A673 (cell line): ENCODE data around the gene ADAMTS7. TPM values are rescaled to one million over a fixed set of nuclear protein-coding genes. Genes with fewer than 3 reads are reported as not detected.

Experiments
- BruUV-seq: library from RNA; stranded (reverse); fragments of 400-500 nt; replicated peaks from 2 replicates; lab custom pipeline; 2021; lab: Mats Ljungman, UMichigan
- CTCF ChIA-PET: fragments of 300-600 bp; sonication (Branson Sonifier 250); formaldehyde crosslinking; loops from one replicate; lab custom pipeline; 2022; ENCODE audit warnings: antibody characterized with exemption; lab: Charles Lee
- POLR2A ChIA-PET: fragments of 300-600 bp; sonication (Branson Sonifier 250); formaldehyde crosslinking; loops from one replicate; lab custom pipeline; 2022; ENCODE audit warnings: antibody characterized with exemption; ENCODE audit not compliant: low non-redundant PET; lab: Charles Lee
- DNase-seq: peaks from one replicate; pipeline ENCODE4 v3.0.0-alpha.2; 2015; ENCODE audit warnings: low spot score
- H3K27ac ChIP-seq: fragments of 200-600 bp; sonication (generic); 2 replicates; pipeline ENCODE4 v1.5.1; 2016; ENCODE audit warnings: mixed run types, low read depth, mild to moderate bottlenecking, mixed read lengths, antibody characterized with exemption, low read length; ENCODE audit not compliant: poor library complexity, severe bottlenecking
- H3K27me3 ChIP-seq: fragments of 200-600 bp; sonication (generic); replicated peaks from 2 replicates; pipeline ENCODE4 v1.6.1; 2017; ENCODE audit warnings: mixed run types, low read depth, mild to moderate bottlenecking, mixed read lengths, antibody characterized with exemption, low read length; ENCODE audit not compliant: insufficient read depth, poor library complexity
- H3K36me3 ChIP-seq: fragments of 200-600 bp; sonication (generic); 2 replicates; pipeline ENCODE4 v1.6.1; 2016; ENCODE audit warnings: mixed run types, mild to moderate bottlenecking, mixed read lengths, antibody characterized with exemption, low read length; ENCODE audit not compliant: insufficient read depth, poor library complexity, severe bottlenecking
- H3K4me1 ChIP-seq: fragments of 200-600 bp; sonication (generic); 2 replicates; pipeline ENCODE4 v1.6.1; 2017; ENCODE audit warnings: mixed run types, mild to moderate bottlenecking, mixed read lengths, antibody characterized with exemption, low read length; ENCODE audit not compliant: insufficient read depth, poor library complexity, severe bottlenecking
- H3K4me3 ChIP-seq: fragments of 200-600 bp; sonication (generic); 2 replicates; pipeline ENCODE4 v1.5.1; 2016; ENCODE audit warnings: low read depth, mixed run types, mild to moderate bottlenecking, mixed read lengths, low read length; ENCODE audit not compliant: poor library complexity, severe bottlenecking
- H3K9me3 ChIP-seq: fragments of 200-600 bp; sonication (generic); 2 replicates; pipeline ENCODE4 v1.6.1; 2016; ENCODE audit warnings: mixed run types, low read depth, mild to moderate bottlenecking, mixed read lengths, antibody characterized with exemption, low read length; ENCODE audit not compliant: poor library complexity, severe bottlenecking
- EZH2 ChIP-seq: fragments of 200-600 bp; sonication (generic); IDR thresholded peaks from 2 replicates; pipeline ENCODE4 v1.6.1; 2017; ENCODE audit warnings: borderline replicate concordance, low read depth, mild to moderate bottlenecking, mixed read lengths, antibody characterized with exemption, low read length; ENCODE audit not compliant: poor library complexity, severe bottlenecking
- intact Hi-C: fragments of 100-400 bp; cut with micrococcal nuclease; formaldehyde crosslinking; loops from one replicate; pipeline ENCODE4 v1.10.0; 2022; ENCODE audit not compliant: unreplicated experiment
- total RNA-seq: library from RNA; stranded (reverse); gene quantifications from 2 replicates; pipeline ENCODE4 v1.2.3, GENCODE V29; 2021
- TF ChIP-seq, protein P1 (sequence below): fragments of 300-800, 200-600 bp; sonication (generic); conservative IDR thresholded peaks from 2 replicates; pipeline ENCODE4 v1.5.1; 2017; ENCODE audit warnings: low read depth, mild to moderate bottlenecking, antibody characterized with exemption, low read length, moderate library complexity, mixed read lengths

ADAMTS7 gene
- total RNA-seq, 1 experiment from 2014 or later = 0.41 TPM

DNA sequence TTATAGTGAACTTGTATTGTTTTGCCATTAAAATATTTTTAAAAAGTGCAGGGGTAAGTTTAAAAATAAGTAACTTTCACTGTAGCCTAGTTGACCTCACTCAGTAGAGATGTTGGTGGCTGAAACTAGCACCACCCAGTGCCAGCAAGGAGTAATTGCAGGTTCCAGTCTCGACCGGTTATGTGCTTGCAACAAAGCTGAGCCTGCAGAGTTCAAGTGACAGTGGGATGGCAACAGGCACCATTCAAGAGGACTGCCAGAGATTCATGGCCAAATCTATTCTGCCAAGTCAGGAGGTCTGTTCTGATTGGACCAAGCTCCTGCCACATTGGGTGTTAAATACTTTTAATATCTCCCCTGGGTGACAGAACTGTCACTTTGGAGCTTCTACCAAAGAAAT lies 2.7 kb downstream of the ADAMTS7 start:
- Histone ChIP-seq H3K4me3 (no peak overlapping the region), H3K4me1 (no peaks in the 10 kb centered on the region), H3K27ac (no peak overlapping the region), H3K9me3 (no peaks in the 10 kb centered on the region), H3K36me3 (no peaks in the 10 kb centered on the region), H3K27me3 (peaks cover 35% of the 10 kb centered on the region)
- intact Hi-C loops = no loop called here
- TF ChIP-seq EZH2 = no peak
- TF ChIP-seq, protein P1, sequence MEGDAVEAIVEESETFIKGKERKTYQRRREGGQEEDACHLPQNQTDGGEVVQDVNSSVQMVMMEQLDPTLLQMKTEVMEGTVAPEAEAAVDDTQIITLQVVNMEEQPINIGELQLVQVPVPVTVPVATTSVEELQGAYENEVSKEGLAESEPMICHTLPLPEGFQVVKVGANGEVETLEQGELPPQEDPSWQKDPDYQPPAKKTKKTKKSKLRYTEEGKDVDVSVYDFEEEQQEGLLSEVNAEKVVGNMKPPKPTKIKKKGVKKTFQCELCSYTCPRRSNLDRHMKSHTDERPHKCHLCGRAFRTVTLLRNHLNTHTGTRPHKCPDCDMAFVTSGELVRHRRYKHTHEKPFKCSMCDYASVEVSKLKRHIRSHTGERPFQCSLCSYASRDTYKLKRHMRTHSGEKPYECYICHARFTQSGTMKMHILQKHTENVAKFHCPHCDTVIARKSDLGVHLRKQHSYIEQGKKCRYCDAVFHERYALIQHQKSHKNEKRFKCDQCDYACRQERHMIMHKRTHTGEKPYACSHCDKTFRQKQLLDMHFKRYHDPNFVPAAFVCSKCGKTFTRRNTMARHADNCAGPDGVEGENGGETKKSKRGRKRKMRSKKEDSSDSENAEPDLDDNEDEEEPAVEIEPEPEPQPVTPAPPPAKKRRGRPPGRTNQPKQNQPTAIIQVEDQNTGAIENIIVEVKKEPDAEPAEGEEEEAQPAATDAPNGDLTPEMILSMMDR = peak; percentile 58
- DNase-seq = peak; percentile 43
- ChIA-PET CTCF (no interaction called here), POLR2A (no interaction called here)
- no TSS peak for BruUV-seq

GRCh38 chr15:78807359-78807758 lies 3.9 kb downstream of the ADAMTS7 start:
- no TSS peak for BruUV-seq
- Histone ChIP-seq H3K36me3 (no peaks in the 10 kb centered on the region), H3K9me3 (no peaks in the 10 kb centered on the region), H3K4me3 (no peak overlapping the region), H3K27me3 (peaks cover 34% of the 10 kb centered on the region), H3K4me1 (no peaks in the 10 kb centered on the region), H3K27ac (no peak overlapping the region)
- intact Hi-C loops = no loop called here
- POLR2A ChIA-PET = no interaction called here
- TF ChIP-seq EZH2 = no peak
- TF ChIP-seq, protein P1 = no peak
- CTCF ChIA-PET = interaction anchor here (0.6 kb wide), 1 partner anchor 13 kb away, joined by 3 read pairs; no protein-coding TSS in a partner anchor
- DNase-seq = no peak

DNA sequence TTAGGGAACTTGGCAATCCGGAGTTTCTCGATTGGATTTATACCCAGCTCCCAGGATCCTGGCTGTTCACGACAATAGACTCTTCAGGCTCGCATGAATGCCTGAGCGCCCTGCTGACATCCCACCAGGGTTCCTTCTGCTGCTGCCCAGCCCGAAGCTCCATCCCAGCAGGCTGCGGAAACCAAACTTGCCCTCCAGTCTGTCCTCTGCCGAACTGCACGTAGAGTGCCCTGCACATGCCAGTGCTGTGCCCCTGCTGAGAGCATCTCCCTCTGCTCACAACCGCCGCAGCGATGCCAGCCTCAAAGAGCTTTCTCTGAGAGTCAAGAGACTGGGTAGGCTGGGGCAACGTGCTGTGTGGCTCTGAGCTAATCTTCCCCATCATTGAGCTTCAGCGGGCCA lies 6.9 kb downstream of the ADAMTS7 start:
- H3K27me3 ChIP-seq = peaks cover 8% of the 10 kb centered on the region
- DNase-seq = peak; percentile 53
- TF ChIP-seq, protein P1 = no peak
- no peak for TF ChIP-seq EZH2
- H3K27ac ChIP-seq = no peak overlapping the region
- no peak overlapping the region for H3K4me3 ChIP-seq
- H3K4me1 ChIP-seq = no peaks in the 10 kb centered on the region
- no peaks in the 10 kb centered on the region for H3K9me3 ChIP-seq
- CTCF ChIA-PET = no interaction called here
- intact Hi-C loops = no loop called here
- no peaks in the 10 kb centered on the region for H3K36me3 ChIP-seq
- BruUV-seq = no TSS peak
- POLR2A ChIA-PET = no interaction called here
